Measurements from ENCODE around the gene HNRNPDL. TPM values are rescaled to one million over a fixed set of nuclear protein-coding genes. Genes with fewer than 3 reads are reported as not detected.

The HNRNPDL gene
- total and polyA plus RNA-seq, 2 of the 13 experiments (the other 11 are each of a cell fraction or from before 2014, with no cell fraction given), result 167 to 414 TPM

- TF ChIP-seq ZNF280B (CRISPR knock-in tag; IDR thresholded peaks at IDR 0.05; ENCODE audit: borderline replicate concordance), result no peak
- TF ChIP-seq ZNF292 (CRISPR knock-in tag; IDR thresholded peaks at IDR 0.05; ENCODE audit: borderline replicate concordance, low read depth), result peak; percentile 98
- TF ChIP-seq ZNF674 (CRISPR knock-in tag; IDR thresholded peaks at IDR 0.05; ENCODE audit: low read depth), result no peak; the same call in 1 of the 2 replicates
- TF ChIP-seq NCOA2 (CRISPR knock-in tag; IDR thresholded peaks at IDR 0.05), result peak; percentile 71
- TF ChIP-seq HNRNPL (IDR thresholded peaks at IDR 0.05; ENCODE audit: low read depth, low read length), result no peak
- TF ChIP-seq YEATS2 (CRISPR knock-in tag; IDR thresholded peaks at IDR 0.05; ENCODE audit: borderline replicate concordance), result peak; percentile 87
- TF ChIP-seq CERS6 (CRISPR knock-in tag; IDR thresholded peaks at IDR 0.05), result no peak
- peak; percentile 86; the same call in 1 of the 2 replicates for TF ChIP-seq ZHX1 (CRISPR knock-in tag; IDR thresholded peaks at IDR 0.05; ENCODE audit: low read depth)
- peak; percentile 83; the same call in 1 of the 2 replicates for TF ChIP-seq STAT6 (CRISPR knock-in tag; IDR thresholded peaks at IDR 0.05; ENCODE audit: borderline replicate concordance)
- TF ChIP-seq GPBP1L1 (CRISPR knock-in tag; IDR thresholded peaks at IDR 0.05), result no peak
- TF ChIP-seq MXD4 (CRISPR knock-in tag; IDR thresholded peaks at IDR 0.05), result peak; percentile 46; the same call in 1 of the 2 replicates
- TF ChIP-seq ZSCAN20 (CRISPR knock-in tag; IDR thresholded peaks at IDR 0.05; ENCODE audit: borderline replicate concordance), result peak; percentile 53
- TF ChIP-seq ZNF605 (CRISPR knock-in tag; IDR thresholded peaks at IDR 0.05), result peak; percentile 97
- TF ChIP-seq LBX2 (CRISPR knock-in tag; IDR thresholded peaks at IDR 0.05; ENCODE audit: borderline replicate concordance), result 0 out of 2 replicates have a peak, but pooled peaks have one; percentile 28
- TF ChIP-seq MZF1 (CRISPR knock-in tag; IDR thresholded peaks at IDR 0.05; ENCODE audit: borderline replicate concordance), result no peak
- TF ChIP-seq PPARG (CRISPR knock-in tag; conservative IDR thresholded peaks at IDR 0.05), result no peak; the same call in 1 of the 2 replicates
- peak; percentile 89; the same call in 1 of the 2 replicates for TF ChIP-seq WIZ (CRISPR knock-in tag; IDR thresholded peaks at IDR 0.05)
- 0 out of 2 replicates have a peak, but pooled peaks have one; percentile 45 for TF ChIP-seq GATA4 (IDR thresholded peaks at IDR 0.05; ENCODE audit: borderline replicate concordance, low read depth)
Observed at GRCh38 chr4:82373816-82374625, 56.2 kb downstream of the HNRNPDL start, which contains the start of gene HNRNPD (continued).
